IPS-15b (cell line): Measurements from ENCODE around the gene RYK.

ENCODE experiments used
- H3K27me3 ChIP-seq: one replicate; pipeline ENCODE4 v1.6.1; 2013; ENCODE audit warnings: low read length; ENCODE audit not compliant: control insufficient read depth, insufficient read depth
- H3K36me3 ChIP-seq: one replicate; pipeline ENCODE4 v1.6.1; 2013; ENCODE audit warnings: low read length; ENCODE audit not compliant: control insufficient read depth, insufficient read depth
- H3K4me1 ChIP-seq: one replicate; pipeline ENCODE4 v1.6.1; 2013; ENCODE audit warnings: mild to moderate bottlenecking, low read length; ENCODE audit not compliant: control insufficient read depth, insufficient read depth
- H3K4me3 ChIP-seq: one replicate; pipeline ENCODE4 v1.5.1; 2013; ENCODE audit warnings: low read depth, low read length
- H3K9ac ChIP-seq: one replicate; pipeline ENCODE4 v1.6.1; 2013; ENCODE audit warnings: low read depth, mild to moderate bottlenecking, low read length
- H3K9me3 ChIP-seq: one replicate; pipeline ENCODE4 v1.6.1; 2013; ENCODE audit warnings: mild to moderate bottlenecking, low read length; ENCODE audit not compliant: control insufficient read depth, insufficient read depth

Gene RYK

DNA sequence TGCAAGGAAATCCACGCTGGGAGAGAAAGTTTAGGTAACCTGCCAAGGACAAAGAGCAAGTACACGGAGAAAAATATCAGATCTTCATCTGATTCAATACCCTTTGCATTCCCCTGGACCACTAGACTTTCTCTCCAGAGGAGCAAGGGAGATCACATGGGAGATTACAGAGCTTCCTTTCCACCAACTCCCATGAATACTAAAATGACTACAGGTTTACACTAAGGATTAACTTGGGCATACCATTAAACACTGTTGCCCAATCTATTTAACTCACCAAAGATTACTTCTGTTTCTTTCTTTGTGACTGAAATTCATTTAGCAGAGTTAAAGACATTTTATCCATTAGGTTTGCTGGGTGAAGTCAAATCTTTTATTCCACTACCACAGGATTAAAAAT lies 71.2 kb downstream of the RYK start:
- H3K36me3 ChIP-seq = peaks cover 6% of the 10 kb centered on the region
- no peaks in the 10 kb centered on the region for H3K9me3 ChIP-seq
- no peak overlapping the region for H3K4me3 ChIP-seq
- no peaks in the 10 kb centered on the region for H3K27me3 ChIP-seq
- no peak overlapping the region for H3K9ac ChIP-seq
- no peaks in the 10 kb centered on the region for H3K4me1 ChIP-seq

- Histone ChIP-seq H3K4me1 (no peaks in the 10 kb centered on the region), H3K27me3 (no peaks in the 10 kb centered on the region), H3K4me3 (no peak overlapping the region), H3K36me3 (peaks cover under 1% of the 10 kb centered on the region), H3K9ac (no peak overlapping the region), H3K9me3 (no peaks in the 10 kb centered on the region)
These were observed 87.6 kb downstream of the RYK start for GRCh38 chr3:134163096-134163495.

DNA sequence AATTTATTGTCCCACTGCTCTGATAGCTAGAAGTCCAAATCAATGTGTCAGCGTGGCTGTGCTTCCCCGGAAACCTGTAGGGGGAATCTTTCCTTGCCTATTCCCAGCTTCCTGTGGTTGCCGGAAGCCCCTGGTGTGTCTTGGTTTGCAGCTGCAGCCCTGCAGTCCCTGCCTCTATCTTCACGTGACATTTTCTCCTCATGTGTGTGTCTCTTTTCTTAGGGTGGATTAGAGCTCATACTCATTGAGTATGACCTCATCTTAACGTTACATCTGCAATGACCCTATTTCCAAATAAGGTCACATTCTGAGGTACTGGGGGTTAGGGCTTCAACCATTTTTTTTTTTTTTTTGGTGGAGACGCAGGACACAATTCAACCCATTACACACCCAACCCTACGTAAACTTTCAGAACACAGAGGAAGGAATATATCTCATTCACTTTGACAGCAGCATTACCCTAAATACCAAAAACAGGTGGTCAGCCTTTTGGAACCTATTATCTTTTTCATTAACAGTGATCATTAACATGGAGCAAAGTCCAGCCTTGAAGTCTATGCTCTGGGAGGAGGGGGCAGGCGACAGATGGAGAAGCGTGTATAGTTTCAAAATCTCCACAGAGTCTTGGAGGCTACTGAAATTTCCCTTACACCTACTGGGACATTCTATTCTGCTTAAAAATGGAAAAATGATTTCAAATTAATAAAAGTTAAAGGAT lies 88.6 kb downstream of the RYK start:
- Histone ChIP-seq H3K36me3 (peaks cover 3% of the 10 kb centered on the region), H3K27me3 (no peaks in the 10 kb centered on the region), H3K4me1 (no peaks in the 10 kb centered on the region), H3K4me3 (no peak overlapping the region), H3K9ac (no peak overlapping the region), H3K9me3 (no peaks in the 10 kb centered on the region)

GRCh38 chr3:134155446-134155845 lies 95.2 kb downstream of the RYK start:
- Histone ChIP-seq H3K4me3 (no peak overlapping the region), H3K27me3 (no peaks in the 10 kb centered on the region), H3K9ac (no peak overlapping the region), H3K36me3 (peaks cover 3% of the 10 kb centered on the region), H3K4me1 (no peaks in the 10 kb centered on the region), H3K9me3 (no peaks in the 10 kb centered on the region)

- Histone ChIP-seq H3K36me3 (peaks cover 3% of the 10 kb centered on the region), H3K9ac (no peak overlapping the region), H3K4me3 (no peak overlapping the region), H3K4me1 (no peaks in the 10 kb centered on the region), H3K9me3 (no peaks in the 10 kb centered on the region), H3K27me3 (no peaks in the 10 kb centered on the region)
These were observed 96.9 kb downstream of the RYK start for GRCh38 chr3:134153761-134154160.

- no peak overlapping the region for H3K4me3 ChIP-seq
- no peaks in the 10 kb centered on the region for H3K9me3 ChIP-seq
- no peaks in the 10 kb centered on the region for H3K36me3 ChIP-seq
These were observed 100.2 kb downstream of the RYK start for GRCh38 chr3:134150476-134150875.

GRCh38 chr3:134149286-134149685 lies 101.4 kb downstream of the RYK start:
- H3K9ac ChIP-seq = no peak overlapping the region
- no peak overlapping the region for H3K4me3 ChIP-seq
- no peaks in the 10 kb centered on the region for H3K27me3 ChIP-seq
- no peaks in the 10 kb centered on the region for H3K36me3 ChIP-seq
- no peaks in the 10 kb centered on the region for H3K9me3 ChIP-seq
- no peaks in the 10 kb centered on the region for H3K4me1 ChIP-seq

More at GRCh38 chr3:134150476-134150875, 100.2 kb downstream of the RYK start:
- Histone ChIP-seq H3K9ac (no peak overlapping the region), H3K27me3 (no peaks in the 10 kb centered on the region), H3K4me1 (no peaks in the 10 kb centered on the region)

DNA sequence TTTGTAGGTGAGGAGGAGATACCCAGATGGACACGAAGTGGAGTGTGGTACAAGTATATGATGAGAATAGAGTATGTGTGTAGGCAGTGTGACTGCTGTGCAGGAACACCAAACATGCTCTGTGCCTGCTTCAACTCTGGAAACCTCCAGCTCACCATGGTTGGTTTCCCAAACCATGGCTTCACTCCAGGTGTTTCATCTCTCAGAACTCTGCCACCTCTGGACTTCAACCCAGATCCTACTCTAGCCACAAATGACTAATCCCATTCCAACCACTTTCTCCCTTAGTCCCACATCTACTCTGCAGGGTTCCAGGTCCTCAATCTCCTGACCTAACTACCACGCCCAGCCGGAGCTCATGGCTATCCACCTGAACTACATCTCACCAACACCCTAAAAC lies 102.1 kb downstream of the RYK start:
- no peaks in the 10 kb centered on the region for H3K9me3 ChIP-seq
- no peaks in the 10 kb centered on the region for H3K36me3 ChIP-seq
- no peak overlapping the region for H3K9ac ChIP-seq
- no peaks in the 10 kb centered on the region for H3K27me3 ChIP-seq
- no peaks in the 10 kb centered on the region for H3K4me1 ChIP-seq
- H3K4me3 ChIP-seq = no peak overlapping the region

GRCh38 chr3:134147411-134147810 lies 103.2 kb downstream of the RYK start:
- no peaks in the 10 kb centered on the region for H3K27me3 ChIP-seq
- H3K9me3 ChIP-seq = no peaks in the 10 kb centered on the region
- H3K36me3 ChIP-seq = no peaks in the 10 kb centered on the region
- H3K9ac ChIP-seq = no peak overlapping the region
- H3K4me1 ChIP-seq = no peaks in the 10 kb centered on the region
- no peak overlapping the region for H3K4me3 ChIP-seq

GRCh38 chr3:134146666-134147065 lies 104.0 kb downstream of the RYK start:
- H3K4me3 ChIP-seq = no peak overlapping the region
- H3K27me3 ChIP-seq = no peaks in the 10 kb centered on the region
- H3K36me3 ChIP-seq = no peaks in the 10 kb centered on the region
- no peak overlapping the region for H3K9ac ChIP-seq
- no peaks in the 10 kb centered on the region for H3K9me3 ChIP-seq
- H3K4me1 ChIP-seq = no peaks in the 10 kb centered on the region

GRCh38 chr3:134145183-134145582 lies 105.5 kb downstream of the RYK start:
- Histone ChIP-seq H3K4me1 (no peaks in the 10 kb centered on the region), H3K36me3 (no peaks in the 10 kb centered on the region), H3K9ac (no peak overlapping the region), H3K9me3 (no peaks in the 10 kb centered on the region), H3K27me3 (no peaks in the 10 kb centered on the region), H3K4me3 (no peak overlapping the region)

GRCh38 chr3:134144694-134145093 lies 106.0 kb downstream of the RYK start:
- Histone ChIP-seq H3K4me1 (no peaks in the 10 kb centered on the region), H3K9ac (no peak overlapping the region), H3K4me3 (no peak overlapping the region), H3K27me3 (no peaks in the 10 kb centered on the region), H3K9me3 (no peaks in the 10 kb centered on the region), H3K36me3 (no peaks in the 10 kb centered on the region)
